Measurements from ENCODE around the gene KIF13A.
"Not testable (repeated sequence)": the region's sequence is repeated elsewhere in the genome, so short reads cannot be mapped to it uniquely, and the experiment has no call there.

The KIF13A gene

DNA sequence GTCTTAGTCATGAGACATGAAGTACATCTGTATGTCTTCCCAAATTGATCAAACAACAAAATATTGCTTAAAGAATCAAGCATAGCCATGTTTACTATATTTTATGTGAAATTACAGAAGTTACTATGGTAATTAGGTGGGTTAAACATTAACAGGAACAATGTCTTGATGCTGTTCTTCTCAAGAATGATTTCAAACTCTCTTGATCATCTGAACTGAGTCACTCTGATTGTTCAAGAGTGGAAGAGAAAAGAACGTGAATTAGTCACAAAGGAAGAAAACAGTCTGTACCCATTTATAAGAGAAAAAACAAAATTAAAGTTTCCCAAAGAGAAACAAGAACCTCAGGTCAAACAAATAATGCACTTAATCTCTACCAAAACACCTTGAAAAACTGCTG, 218.6 kb downstream of the KIF13A start:
- DNase-seq: no peak

DNA sequence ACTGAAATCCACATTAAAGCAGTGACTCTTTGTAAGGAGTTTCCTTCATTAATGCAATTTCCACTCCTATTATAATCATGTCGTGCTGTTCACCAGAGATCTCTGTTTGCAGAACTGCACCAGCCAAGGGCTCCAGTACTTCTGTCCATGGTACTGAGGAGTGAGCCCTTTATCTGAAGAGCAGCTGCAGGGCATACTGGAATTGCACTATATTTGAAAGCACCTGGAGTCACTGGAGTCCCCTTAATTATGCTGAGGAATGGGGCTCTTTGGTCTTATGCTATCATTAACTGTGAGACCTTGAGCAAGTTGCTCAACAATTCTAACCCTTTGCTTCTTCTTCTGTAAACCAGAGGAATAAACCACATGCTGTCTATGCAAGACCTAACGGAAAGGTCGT, 219.0 kb downstream of the KIF13A start:
- DNase-seq: no peak

DNA sequence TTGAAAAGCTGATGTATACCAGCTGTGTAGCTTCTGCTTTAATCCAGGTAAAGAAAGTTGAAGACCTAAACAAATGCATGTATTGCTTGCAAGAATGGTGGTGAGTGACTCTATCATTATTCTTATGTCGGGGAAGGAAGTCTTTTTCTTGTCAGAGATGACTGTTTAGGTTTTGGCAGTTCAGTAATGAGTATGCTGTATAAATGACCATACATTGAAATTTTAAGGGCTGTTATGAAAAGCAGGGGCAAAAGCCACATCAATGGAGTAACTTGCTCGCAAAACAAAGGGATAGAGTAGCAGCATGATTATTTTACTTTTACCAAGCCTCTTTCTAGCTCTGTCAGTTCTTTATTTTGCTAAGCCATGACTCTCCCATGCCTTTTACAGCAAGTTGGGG, 224.8 kb downstream of the KIF13A start:
- DNase-seq: no peak

DNA sequence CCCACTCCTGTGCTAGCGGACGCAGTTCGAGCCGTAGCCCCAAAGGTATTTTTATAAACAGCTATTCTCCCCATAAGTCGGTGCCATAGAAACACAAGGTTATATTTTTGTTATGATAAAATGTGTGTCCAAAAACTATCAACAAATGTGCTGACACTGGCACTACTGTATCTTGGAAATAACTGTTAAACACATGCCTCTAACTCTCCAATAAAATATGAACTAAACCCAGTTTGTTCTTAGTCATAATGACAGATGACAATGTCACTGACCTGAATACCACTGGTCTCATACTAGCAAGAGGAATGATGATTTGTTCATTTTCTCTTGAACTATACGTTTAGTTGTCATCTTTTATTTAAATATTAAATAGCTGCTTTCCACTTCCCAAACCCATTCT, 229.3 kb downstream of the KIF13A start:
- DNase-seq: no peak

DNA sequence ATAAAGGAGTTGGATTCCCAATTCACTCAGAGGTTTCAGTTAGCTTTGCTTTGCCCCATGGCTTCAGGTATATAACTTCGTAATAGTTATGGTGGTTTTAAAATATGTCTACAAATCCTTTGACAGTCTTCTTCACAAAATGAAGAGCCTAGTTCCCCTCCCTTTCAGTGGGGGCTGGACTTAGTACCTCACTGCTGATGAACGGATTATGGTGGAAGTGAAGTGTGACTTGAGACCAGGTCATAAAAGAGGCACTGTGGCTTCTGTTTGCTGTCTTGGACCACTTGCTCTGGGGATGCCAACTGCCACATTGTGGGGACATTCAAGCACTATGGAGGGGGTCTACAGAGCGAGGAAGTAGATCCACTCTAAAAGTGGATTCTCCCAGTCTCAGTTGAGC, 233.2 kb downstream of the KIF13A start:
- no peak for DNase-seq

DNA sequence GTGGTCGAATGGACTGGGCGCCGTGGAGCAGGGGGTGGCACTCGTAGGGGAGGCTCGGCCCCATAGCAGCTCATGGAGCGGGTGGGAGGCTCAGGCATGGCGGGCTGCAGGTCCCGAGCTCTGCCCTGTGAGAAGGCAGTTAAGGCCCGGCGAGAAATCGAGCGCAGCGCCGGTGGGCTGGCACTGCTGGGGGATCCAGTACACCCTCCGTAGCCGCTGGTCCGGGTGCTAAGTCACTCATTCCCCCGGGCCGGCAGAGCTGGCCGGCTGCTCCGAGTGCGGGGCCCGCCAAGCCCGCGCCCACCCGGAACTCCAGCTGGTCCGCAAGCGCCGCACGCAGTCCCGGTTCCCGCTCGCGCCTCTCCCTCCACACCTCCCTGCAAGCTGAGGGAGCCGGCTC, 242.1 kb downstream of the KIF13A start:
- not testable (repeated sequence) for DNase-seq

DNA sequence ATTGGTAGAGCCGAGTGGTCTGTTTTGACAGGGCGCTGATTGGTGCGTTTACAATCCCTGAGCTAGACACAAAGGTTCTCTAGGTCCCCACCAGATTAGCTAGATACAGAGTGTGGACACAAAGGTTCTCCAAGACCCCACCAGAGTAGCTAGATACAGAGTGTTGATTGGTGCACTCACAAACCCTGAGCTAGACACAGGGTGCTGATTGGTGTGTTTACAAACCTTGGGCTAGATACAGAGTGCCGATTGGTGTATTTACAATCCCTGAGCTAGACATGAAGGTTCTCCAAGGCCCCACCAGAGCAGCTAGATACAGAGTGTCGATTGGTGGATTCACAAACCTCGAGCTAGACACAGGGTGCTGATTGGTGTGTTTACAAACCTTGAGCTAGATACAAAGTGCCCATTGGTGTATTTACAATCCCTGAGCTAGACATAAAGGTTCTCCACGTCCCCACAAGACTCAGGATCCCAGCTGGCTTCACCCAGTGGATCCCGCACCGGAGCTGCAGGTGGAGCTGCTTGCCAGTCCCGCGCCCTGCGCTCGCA, 242.6 kb downstream of the KIF13A start:
- not testable (repeated sequence) for DNase-seq

DNA sequence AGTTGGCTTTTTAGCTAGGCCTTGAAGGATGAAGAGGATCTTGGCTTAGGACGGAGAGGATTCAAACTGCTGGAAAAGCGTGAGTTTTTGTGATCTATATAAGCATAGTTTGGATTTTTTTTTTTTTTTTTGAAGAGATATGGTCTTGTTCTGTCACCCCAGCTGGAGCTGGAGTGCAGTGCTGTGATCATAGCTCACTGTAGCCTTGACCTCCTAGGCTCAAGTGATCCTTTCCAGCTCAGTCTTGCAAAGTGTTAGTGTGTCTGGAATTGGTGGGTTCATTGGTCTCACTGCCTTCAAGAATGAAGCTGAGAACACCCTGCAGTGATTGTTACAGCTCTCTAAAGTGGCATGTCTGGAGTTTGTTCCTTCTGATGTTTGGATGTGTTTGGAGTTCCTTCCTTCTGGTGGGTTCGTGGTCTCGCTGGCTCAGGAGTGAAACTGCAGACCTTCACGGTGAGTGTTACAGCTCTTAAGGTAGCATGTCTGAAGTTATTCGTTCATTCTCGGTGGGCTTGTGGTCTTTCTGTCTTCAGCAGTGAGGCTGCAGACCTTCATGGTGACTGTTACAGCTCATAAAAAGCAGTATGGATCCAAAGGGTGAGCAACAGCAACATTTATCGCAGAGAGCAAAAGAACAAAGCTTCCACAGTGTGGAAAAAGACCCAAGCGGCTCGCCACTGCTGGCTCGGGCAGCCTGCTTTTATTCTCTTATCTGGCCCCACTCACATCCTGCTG, 243.2 kb downstream of the KIF13A start:
- DNase-seq: no peak

DNA sequence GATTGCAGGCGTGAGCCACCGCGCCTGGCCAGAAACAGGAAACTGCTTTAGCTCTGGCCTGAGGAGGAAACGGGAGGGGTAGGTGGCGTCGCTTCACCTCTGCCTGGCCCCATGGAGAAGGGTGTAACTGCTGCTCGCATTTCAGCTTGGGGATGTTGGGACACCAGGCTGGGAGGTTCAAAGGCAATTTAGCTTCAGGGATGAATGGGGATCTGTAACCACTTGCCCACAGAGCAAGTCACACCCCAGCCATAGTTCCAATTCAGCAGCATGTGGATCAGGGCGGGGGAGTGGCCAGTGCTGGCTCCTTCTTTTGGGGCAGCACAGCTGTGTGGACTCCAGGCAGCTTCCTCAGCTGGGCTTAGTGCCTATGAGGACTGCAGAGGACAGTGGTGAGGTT, 245.9 kb downstream of the KIF13A start:
- no peak for DNase-seq

DNA sequence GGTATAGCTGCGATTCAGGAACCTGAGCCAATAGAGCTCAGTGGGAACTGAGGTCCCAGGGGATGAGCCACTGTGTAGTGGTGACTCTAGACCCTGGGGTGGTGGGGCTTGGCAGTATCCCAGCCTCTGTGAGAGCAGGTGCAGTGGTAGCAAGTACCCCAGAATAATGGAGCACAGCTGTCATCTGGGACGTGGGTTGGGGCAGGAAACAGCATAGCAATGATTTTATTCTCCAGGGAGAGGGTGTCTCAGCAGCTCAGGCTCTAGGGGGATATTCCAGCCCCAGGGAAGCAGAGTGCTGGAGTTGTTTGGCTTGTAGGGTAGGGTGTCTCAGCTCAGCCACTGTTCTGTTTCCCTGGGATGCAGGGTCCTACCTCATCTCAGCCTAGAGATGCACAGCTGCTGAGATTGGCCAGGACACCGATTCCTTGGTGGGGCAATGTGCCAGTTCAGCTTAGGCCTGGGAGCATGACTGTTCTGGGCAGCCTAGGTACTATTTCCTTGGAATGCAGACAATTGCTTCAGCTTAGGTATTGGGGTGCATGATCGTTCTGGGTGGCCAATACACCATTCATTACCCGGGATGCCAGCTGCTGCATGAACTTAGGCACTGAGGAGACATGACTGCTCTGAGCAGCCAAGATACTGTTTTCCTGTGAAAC, 246.7 kb downstream of the KIF13A start:
- DNase-seq: no peak

DNA sequence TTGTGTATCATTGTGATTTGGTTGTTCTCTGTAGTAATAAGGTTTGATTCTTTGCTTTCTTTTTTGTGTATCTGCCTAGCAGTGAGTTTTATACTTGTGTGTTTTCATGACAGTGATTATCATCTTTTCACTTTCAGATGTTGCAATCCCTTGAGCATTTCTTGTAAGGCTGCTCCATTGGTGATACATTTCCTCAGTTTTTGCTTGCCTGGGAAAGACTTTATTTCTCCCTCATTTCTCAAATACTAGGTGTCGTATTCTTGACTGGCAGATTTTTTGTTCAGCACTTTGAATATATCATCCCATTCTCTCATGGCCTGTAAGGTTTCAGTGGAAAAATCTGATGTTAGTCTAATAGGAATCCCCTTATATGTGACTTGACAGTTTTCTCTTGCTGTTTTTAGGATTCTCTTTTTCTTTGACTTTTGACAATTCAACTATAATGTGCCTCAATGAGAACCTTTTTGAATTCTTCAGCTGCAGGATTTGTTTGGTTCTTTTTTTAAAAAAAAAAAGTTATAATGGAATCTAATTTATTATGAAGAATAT, 249.7 kb downstream of the KIF13A start:
- DNase-seq: no peak

DNA sequence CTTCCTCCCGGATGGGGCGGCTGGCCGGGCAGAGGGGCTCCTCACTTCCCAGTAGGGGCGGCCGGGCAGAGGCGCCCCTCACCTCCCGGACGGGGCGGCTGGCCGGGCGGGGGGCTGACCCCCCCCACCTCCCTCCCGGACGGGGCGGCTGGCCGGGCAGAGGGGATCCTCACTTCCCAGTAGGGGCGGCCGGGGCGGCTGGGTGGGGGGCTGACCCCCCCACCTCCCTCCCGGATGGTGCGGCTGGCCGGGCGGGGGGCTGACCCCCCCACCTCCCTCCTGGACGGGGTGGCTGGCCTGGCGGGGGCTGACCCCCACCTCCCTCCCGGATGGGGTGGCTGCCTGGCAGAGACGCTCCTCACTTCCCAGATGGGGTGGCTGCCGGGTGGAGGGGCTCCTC, 252.1 kb downstream of the KIF13A start:
- not testable (repeated sequence) for DNase-seq

DNA sequence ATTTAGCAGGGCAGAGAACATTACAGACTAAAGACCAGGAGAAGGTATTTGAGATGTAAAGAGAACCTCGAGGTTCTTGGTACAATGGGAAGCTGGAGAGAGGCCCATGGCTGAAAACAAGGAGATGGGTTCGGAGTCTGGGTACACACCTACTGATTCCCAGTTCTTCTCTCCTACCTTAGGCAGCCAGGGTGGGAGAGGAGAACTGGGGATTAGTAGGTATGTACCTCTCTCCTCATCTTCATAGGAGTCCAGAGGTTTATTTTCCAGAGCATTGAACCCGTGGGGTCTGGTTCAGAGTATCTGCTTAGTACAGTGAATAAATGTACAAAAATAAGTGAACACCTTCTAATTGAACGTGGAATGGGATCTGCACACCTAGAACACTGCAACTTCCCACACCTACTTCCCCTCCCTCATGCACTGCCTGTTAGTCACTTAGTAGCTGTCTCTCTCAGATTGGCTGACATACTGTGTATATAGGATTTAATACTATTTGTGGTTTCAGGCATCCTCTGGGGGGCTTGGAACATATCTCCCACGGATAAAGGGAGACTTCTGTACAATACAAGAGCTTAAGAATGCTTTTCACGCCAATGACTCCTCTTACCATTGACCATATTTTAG, 257.2 kb downstream of the KIF13A start:
- DNase-seq: no peak

DNA sequence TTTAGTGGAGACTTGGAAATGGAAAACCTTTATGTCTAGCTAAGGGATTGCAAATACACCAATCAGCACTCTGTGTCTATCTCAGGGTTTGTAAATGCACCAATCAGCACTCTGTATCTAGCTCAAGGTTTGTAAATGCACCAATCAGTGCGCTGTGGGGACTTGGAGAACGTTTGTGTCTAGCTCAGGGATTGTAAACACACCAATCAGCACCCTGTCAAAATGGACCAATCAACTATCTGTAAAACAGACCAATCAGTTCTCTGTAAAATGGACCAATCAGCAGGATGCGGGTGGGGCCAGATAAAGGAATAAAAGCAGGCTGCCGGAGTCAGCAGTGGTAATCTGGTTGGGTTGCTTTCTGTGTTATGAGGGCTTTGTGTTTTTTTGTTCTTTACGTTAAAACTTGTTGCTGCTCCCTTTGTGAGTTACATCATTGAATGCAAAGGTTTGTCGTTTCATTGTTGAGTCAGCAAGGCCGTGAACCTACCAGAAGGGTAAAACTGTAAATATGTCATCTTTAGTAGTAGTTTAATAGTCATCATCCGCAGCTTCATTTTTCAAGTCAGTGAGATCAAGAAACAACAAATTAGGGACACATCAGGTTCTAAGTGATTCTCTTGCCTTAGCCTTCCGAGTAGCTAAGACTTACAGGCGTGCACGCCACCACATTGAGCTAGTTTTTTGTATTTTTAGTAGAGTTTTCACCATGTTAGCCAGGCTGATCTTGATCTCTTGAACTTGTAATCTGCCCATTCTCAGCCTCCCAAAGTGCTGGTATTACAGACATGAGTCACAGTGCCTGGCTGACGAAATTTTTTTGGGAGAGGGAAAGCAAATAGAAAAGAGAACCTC, 258.0 kb downstream of the KIF13A start:
- no peak for DNase-seq

DNA sequence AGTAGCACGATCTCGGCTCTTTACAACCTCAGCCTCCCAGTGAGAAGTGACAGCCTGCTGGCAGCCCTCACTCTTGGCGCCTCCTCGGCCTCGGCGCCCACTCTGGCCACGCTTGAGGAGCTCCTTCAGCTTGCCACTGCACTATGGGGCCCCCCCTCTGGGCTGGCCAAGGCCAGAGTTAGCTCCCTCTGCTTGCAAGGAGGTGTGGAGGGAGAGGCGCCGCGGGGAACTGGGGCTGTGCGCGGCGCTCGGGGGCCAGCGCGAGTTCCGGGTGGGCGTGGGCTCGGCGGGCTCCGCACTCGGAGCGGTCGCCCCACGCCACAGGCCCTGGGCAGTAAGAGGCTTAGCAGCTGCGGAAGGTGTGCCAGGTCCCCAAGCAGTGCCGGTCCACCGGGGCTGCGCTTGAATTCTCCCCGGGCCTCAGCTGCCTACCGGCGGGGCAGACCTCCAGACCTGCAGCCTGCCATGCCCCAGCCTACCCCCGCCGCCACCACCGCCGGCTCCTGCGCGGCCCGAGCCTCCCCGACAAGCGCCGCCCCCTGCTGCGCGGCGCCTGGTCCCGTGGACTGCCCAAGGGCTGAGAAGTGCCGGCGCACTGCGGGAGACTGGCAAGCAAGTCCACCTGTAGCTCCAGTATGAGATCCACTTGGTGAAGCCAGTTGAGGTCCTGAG, 258.7 kb downstream of the KIF13A start:
- DNase-seq: no peak

DNA sequence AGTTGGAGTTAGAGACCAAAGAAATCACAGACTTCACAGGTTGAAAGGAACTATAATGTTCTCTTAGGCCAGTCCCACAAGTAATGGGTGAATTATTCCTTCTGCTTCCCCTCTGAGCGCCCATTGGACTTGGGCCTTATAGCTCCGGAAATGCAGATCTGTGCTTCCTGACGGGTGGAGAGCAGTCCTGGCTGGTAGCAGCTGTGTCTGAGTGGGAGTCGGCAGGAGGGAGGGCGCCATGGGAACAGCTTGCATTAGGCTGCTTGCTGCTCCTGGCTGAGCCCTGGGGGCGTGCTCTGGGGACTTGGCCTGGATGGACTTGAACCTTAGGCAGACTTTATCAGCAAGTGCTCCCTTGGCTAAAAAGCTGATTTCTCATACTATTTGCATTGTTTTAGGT, 262.4 kb downstream of the KIF13A start:
- DNase-seq: no peak

DNA sequence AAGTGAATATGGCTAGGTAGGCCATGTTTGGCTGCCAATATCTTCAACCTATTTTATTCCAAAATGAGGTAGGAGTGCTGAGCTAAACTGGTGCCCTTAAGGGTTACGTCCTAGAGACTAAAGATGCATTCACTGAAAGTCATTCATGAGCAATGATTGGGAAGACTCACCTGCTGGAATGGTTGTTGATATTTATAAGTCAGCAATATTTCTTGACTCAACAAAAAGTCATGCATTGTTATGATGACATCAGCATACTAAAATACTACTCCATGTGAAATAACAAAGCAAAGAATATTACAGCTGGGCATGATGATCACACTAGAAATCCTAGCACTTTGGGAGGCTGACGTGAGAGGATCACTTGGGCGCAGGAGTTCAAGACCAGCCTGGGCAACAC, 263.1 kb downstream of the KIF13A start:
- DNase-seq: no peak

DNA sequence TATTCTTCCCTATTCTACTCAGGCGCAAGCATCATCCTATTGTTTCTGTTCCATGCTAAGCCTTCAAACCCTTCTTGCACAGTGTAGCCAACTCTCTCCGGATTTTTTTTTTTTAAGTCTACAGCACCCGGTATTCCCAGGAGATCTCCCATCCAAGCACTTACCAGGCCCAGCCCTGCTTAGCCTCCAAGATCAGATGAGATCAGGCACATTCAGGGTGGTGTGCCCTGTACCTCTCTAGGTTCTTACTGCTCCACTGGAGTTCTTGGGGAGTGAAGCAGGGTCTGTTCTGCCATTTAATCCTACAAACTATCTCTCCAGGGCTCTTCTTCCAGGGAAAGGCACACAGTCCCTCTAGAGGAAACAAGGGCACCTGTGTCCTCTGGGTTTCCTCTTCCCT, 265.8 kb downstream of the KIF13A start:
- DNase-seq: no peak

DNA sequence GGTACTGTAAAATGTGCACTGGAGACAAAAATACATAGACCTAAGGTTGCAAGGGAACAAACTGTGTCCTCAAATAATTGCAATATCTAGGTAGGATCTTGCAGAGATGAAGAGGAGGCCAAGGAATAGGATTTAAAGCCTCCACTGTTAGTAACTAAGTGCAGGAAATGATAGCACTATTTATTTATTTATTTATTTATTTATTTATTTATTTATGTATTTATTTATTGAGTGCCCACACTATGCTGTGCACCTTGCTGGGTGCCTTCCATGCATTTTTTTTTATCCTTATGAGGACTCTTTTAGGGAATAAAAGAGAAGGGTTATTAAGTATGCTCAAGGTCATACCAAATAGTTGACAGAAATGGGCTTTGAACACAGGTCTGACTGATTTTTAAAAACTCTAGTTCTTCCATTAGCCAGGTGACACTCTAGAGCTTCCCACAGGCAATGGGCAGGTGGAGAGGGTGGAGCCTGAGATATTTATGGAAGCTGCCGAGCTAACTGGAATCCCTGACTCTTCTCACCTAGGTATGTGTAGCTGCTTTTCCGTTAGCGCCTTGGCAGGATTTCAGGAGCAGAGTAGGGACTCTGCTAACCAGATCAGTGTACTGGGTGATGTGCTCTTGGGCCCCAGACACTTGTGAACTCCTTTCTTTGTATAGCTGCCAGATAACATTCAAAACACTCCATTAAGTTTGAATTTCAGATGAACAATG, 268.0 kb downstream of the KIF13A start:
- DNase-seq: no peak

DNA sequence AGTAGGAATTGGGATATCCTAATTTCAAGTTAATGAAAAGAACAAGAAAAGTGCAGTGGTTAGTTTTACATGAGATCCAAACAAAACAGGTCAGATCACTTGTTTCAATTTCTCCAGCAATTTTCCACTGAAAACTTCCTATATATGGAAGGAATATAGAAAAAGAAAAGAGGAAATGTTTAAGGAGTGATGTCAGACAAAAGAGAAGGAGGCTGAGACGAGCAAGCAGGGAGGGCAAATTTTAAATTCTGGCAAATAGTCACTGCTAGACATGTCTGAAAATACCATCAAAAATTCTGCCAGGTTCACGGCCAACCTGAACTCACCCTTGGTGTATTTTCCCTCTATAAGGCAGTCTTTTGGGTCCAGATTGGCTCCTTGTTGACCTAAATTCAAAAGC, 271.2 kb downstream of the KIF13A start:
- no peak for DNase-seq
